NCI-H524 treated with DMSO at 0.1 percent for 48 hours (cell line): ENCODE data around the gene CCDC71L.

ENCODE experiments used
- DNase-seq: peaks from one replicate; lab custom pipeline; 2025; lab: John Stamatoyannopoulos, UW

CCDC71L gene

GRCh38 chr7:106659166-106659962 is 1.6 kb downstream of the CCDC71L start:
- no peak for DNase-seq

- DNase-seq: no peak
These were observed 2.4 kb downstream of the CCDC71L start for GRCh38 chr7:106658316-106659165.

- no peak for DNase-seq
These were observed 3.6 kb downstream of the CCDC71L start for GRCh38 chr7:106657085-106657991.

GRCh38 chr7:106655703-106656498 is 5.1 kb downstream of the CCDC71L start:
- no peak for DNase-seq

DNA sequence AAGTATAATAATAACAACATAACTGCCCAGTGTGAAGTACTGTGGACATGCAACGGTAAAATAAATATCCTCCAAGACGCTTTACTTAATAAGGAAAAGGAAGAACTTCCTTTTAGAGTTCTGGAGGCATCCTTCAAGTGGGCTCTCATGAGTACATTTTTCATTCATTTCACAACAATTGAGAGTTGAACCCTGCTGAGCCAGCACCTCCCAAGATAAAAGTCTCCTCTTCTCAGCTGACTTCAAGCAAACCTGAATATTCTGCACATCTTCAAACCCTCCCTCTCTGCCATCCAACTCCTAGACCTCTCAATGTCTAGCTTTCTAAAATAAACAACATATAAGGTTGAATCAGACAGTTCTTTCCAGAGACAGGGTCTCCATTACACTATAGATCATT is 7.5 kb downstream of the CCDC71L start:
- DNase-seq: no peak

DNA sequence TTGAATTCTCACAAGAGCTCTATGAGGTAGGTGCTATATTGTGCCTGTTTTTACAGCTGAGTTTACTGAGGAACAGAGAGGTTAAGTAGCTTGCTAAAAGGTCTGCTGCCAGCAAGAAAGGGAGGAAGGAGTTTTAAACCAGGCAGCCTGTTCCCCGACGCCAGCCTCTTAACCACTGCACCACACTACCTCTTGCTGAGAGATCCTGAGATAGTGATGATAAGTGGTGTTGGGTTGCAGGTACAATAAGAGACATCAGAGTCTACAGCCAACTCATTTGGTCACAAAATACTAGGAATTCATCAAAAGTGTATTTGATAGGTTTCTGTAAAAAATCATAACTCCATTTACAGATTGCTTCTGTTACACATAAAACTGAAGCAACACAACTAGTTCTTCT is 8.0 kb downstream of the CCDC71L start:
- DNase-seq: no peak

DNA sequence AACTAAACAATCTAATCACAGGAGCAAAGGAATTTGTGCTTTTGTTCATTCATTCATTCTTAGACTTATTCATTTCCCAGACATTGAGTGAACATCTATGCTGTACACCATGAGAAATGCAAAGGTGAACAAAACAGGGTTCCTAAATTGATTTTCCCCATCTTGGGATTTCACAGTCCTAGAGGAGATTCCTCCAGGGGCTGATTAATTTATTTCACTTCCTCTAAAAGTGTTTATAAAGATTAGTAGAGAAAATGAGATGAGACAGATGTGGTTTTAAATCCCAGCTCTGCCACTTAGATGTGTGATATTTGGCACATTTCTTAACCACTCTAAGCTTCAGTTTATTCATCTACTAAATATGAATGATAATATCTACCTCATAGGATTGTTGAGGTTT is 8.9 kb downstream of the CCDC71L start:
- no peak for DNase-seq

- DNase-seq: no peak
These were observed 14.7 kb downstream of the CCDC71L start for GRCh38 chr7:106646256-106646655.

- DNase-seq: no peak
These were observed 16.0 kb downstream of the CCDC71L start for GRCh38 chr7:106644999-106645398.

DNA sequence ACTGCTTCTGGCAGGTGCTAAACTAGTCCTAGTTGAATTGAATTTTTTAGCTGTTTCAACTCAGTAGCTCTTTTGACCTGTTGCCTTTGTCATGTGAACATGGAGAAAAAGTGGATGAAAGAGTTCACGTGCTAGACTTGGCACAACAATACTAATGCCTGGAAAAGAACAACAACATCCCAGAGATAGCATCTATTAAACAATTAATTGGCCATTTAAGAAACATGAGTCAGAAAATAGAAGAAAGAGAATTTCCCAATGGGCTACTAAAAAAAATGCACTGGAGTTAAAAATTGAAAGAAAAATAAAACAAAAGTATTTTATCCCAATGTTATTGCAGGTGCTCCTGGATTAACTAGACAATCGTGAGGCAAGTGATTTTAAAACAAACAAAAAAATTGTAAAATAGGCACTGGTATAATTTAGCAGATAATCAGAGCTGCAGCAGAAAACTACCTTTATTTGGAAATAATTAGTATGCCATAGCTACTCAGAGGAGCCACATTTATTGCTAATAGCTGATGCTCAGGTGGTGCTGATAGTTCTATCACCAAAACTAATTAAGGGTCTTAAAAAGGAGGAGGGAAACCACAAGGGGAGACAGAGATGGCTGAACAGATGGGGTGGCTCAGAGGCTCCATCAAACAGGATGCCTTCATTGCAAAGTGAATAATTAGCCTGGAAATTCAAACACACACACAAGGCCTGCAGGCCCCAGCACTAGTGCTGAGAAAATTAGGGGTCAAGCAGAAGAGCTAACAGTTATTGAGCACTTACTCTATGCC is 17.6 kb downstream of the CCDC71L start:
- DNase-seq: no peak

GRCh38 chr7:106641416-106641815 is 19.5 kb downstream of the CCDC71L start:
- no peak for DNase-seq

GRCh38 chr7:106640368-106641141 is 20.4 kb downstream of the CCDC71L start:
- no peak for DNase-seq

DNA sequence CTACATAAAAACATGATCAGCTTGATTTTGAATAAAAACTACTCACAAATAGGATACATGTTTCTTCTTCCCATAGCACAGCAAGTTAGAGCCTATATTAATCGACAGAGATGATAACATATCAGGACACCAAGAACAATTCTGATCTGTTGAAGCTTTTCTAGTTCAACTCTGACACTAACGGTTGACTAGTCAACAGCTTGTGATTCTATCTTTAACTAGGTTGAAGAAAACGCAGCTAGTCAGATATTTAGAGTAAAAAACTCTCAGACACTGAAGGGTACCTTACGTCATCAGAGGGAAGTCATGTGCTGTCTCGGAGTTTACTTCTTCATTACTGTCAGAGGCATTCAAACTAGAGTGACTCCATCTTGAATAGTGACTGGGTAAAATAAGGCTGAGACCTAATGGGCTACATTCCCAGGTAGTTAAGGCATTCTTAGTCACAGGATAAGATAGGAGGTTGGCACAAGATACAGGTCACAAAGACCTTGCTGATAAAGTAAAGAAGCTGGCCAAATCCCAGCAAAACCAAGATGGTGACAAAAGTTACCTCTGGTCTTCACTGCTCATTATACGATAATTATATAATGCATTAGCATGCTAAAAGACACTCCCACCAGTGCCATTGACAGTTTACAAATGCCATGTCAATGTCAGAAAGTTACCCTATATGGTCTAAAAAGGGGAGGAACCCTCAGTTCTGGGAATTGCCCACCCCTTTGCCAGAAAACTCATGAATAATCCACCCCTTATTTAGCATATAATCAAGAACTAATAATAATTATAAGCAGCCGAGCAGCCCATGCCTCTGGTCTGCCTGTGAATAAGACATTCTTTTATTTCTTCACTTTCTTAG is 21.3 kb downstream of the CCDC71L start:
- DNase-seq: no peak

DNA sequence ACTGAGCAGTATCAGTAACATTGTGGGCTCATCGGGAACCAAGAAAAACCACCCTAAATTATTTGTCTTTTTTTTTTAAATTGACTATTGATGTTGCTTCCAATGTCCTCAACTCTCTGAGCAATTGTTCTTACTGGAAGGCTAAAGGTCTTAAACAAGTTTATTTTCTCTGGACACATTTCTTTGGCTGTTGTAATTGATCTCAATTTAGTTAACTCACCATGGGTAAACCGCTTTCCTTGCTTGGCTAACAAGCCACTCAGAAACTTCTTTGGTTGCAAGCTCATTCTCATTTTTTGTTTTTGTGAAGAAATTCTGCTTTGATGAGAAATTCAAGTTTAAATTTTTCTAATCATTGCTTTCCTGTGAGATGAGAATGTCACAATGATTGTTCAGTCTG is 25.5 kb downstream of the CCDC71L start:
- DNase-seq: no peak

DNA sequence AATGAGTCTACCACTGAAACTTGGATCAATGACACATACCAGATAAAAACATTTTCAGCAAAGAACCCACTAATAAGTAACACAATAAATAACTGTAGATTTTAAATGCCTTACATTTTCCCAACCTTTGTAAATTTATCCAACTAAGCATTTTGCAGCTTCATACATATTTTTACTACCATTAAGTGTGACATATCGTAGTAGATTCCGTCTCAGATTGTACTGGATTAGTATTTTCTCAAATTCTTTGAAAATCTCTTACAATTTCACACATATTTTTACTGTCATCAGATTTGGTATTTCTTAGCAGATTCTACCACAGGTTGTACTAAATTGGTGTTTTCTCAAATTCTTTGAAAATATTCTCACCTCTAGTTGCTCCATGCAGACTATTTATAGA is 26.0 kb downstream of the CCDC71L start:
- no peak for DNase-seq

GRCh38 chr7:106630648-106631047 is 30.3 kb downstream of the CCDC71L start:
- DNase-seq: no peak

- no peak for DNase-seq
These were observed 31.4 kb downstream of the CCDC71L start for GRCh38 chr7:106629516-106629915.

- no peak for DNase-seq
These were observed 34.4 kb downstream of the CCDC71L start for GRCh38 chr7:106626376-106627164.
